Measurements from ENCODE around the gene NEIL1. TPM values are rescaled to one million over a fixed set of nuclear protein-coding genes. Genes with fewer than 3 reads are reported as not detected.

Gene NEIL1, protein sequence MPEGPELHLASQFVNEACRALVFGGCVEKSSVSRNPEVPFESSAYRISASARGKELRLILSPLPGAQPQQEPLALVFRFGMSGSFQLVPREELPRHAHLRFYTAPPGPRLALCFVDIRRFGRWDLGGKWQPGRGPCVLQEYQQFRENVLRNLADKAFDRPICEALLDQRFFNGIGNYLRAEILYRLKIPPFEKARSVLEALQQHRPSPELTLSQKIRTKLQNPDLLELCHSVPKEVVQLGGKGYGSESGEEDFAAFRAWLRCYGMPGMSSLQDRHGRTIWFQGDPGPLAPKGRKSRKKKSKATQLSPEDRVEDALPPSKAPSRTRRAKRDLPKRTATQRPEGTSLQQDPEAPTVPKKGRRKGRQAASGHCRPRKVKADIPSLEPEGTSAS
- 3.0 and 7.7 TPM in 2 replicates for total RNA-seq

DNA sequence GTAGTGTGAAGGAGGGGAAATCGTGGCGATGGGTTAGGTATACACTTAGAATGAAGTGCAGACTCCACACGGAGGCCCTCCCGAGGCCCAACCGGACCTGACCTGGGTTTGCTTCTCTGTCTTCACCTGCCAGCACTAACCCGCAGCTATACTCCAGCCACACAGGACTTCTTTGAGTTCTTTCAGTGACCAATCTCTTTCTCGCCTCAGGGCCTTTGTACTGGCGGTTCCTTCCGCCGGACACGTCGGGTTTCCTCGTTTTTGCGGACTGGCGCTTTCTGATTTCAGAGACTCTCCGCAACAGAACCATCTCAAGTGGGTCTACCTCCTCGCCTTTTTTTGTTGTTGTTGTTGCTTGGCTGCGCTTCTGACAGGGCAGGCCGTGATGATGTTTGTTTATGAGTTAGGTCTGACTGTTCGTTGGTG is at the start of gene NEIL1:
Gene NEIL1, plus strand, starts transcription at position 244 of the 426 bp plus-strand sequence. CDS start 1,867 bp downstream, outside the sequence.

DNA sequence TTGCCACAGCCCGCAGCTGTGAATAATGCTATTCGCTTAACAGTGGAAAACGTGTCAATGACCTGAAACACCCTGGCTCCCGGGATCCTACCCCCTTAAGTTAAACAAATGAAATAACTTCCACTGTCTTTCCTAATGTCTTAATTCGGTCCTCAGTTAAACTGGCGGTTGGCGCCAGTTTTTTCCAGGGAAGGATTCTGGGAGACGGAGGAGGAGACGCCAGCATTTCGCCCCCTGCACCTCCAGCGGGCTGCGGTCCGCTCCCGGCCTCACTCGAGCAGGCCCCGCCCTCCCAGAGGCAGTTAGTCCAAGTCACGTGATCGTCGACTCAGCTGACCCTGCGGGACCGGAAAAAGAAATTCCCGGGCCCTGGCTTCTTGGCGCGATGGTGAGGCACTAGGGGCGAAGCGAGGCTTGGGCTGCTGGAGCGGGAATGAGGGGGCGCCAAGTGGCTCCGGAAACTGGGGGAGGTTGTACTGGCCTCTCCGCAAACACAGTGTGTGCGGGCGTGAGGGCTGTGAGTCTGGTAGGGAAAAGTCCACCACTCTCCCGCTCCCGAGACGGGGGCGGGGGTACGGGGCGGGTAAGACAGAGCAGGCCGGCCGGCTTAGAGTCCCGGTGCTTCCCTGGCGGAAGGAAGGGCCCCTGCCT is 11.0 kb upstream of the NEIL1 start, which contains the start of gene COMMD4:
Gene COMMD4, plus strand, starts transcription at position 359 of the 651 bp plus-strand sequence. Its CDS starts 27 bp downstream, at position 386.

DNA sequence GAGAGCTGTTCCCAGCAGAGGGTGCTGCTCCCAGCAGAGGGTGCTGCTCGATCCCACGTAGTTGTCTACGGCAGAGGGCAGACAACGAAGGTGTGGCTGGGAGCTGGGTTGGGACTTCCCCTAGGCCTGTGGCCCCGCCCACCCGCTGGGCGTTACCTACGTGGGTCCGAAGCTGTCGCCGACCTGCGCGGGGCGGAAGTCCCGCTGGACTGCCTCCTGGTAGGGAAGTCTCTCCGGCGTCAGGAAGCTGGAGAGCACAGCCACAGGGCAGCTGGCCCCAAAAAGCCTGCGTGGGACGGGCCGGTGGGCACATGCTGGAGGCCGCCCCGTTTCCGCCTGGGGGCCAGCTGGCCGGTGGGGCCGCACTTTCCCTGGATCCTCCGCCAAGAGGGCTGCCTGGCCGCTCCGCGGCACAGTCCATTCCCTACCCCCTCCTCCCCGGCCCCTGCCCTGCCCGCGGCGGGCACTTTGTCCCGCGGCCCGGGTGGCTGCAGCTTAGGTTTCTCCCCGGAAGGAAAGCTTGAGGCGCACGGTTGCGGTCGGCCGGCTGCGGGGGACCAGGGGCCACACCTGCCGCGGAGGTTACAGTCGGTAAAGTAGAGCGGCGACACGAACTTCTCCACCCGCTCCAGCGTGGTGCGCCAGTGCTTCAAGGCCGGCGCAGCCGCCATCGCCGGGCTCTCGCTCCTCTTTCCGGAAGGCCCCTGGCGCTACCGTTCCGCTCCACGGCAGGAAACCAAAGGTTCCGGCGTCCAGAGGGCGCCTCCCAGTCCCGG is 21.3 kb downstream of the NEIL1 start, which contains the start of gene MAN2C1:
Gene MAN2C1, minus strand, starts transcription at position 695 of the 776 bp plus-strand sequence. Its CDS starts 24 bp downstream, at position 671.

Other genes starting within 250 kb of the NEIL1 start
- gene C15orf39, start 145.2 kb upstream of the NEIL1 start, total RNA-seq, result 8.6 and 11.2 TPM in 2 replicates
- not detected in 2 replicates for gene GOLGA6C, start 88.7 kb upstream of the NEIL1 start, total RNA-seq
- not detected in 2 replicates for gene GOLGA6D, start 64.2 kb upstream of the NEIL1 start, total RNA-seq
- gene COMMD4, start 11.0 kb upstream of the NEIL1 start, total RNA-seq, result 76.2 and 115 TPM in 2 replicates
- 35.4 and 59.5 TPM in 2 replicates for gene MAN2C1, start 21.6 kb downstream of the NEIL1 start, total RNA-seq
- gene SIN3A, start 104.7 kb downstream of the NEIL1 start, total RNA-seq, result 17.0 and 32.2 TPM in 2 replicates
- 15.6 and 22.6 TPM in 2 replicates for gene PTPN9, start 232.3 kb downstream of the NEIL1 start, total RNA-seq

All from hair follicular keratinocyte (primary cell).